RPMI7951 (cell line): ENCODE results near the gene TRIM39. TPM values are rescaled to one million over a fixed set of nuclear protein-coding genes. Genes with fewer than 3 reads are reported as not detected.
"Not testable (repeated sequence)": the region's sequence is repeated elsewhere in the genome, so short reads cannot be mapped to it uniquely, and the experiment has no call there.

Source experiments
- DNase-seq: peaks from one replicate; pipeline ENCODE4 v3.0.0-alpha.2; 2012; ENCODE audit warnings: low read depth
- total RNA-seq: library from RNA; depleted of rRNA; stranded (reverse); fragments of >200 nt; shearing (Covaris generic); gene quantifications from 2 replicates; pipeline ENCODE4 v1.2.3, GENCODE V29; 2014; rRNA removed

The TRIM39 gene
- total RNA-seq, 1 experiment from 2014 or later, result 6.7 TPM

DNA sequence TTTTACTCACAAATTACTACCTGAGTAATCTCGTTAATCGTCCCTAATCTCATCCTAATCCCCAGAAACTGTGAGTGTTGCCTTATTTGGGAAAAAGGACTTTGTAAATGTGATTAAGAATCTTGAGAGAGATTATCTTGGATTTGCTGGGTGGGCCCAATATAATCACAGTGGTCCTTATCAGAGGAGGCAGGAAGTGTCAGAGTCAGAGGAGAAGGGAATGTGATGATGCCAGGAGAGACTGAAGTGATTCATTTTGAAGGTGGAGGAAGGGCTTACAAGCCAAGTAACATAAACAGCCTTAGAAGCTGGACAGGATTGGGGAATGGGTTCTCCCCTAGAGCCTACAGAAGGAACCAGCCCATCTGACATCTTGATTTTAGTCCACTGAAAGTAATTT, 34.9 kb downstream of the TRIM39 start:
- no peak for DNase-seq

DNA sequence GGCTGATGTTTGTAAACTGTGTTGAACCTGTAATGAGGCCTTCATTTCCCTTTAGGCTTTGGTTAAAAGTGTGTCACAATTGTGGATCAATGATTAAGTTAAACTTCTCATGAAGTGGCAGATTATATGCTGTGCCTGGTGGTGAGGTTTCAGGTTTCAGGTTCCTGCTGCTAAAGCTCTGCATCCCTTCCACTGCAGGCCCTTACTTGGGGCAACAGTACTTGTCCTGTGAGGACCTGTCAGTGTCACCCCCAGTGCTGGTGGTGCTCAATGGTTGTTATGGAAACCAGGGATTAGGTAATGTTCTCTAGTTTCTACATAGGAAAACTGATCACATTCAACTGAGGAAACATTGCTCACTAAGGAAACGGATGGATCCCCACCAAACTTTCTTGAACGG, 36.7 kb downstream of the TRIM39 start:
- no peak for DNase-seq

DNA sequence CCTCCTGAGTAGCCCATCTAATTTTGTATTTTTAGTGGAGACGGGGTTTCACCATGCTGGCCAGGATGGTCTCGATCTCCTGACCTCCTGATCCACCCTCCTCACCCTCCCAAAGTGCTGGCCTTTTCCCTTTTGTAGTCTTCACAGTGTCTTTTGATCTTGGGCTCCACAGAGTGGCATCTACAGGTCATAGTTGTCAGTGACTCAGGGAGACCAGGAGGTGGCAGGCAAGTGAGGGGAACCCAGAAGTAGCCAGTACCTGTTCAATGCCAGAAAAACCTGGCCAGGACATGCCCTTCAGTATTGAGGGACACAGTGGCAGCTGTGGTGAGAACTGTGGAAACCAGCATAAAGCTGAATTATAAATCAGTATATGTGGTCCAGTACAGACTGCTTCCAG, 37.9 kb downstream of the TRIM39 start:
- DNase-seq, result no peak

DNA sequence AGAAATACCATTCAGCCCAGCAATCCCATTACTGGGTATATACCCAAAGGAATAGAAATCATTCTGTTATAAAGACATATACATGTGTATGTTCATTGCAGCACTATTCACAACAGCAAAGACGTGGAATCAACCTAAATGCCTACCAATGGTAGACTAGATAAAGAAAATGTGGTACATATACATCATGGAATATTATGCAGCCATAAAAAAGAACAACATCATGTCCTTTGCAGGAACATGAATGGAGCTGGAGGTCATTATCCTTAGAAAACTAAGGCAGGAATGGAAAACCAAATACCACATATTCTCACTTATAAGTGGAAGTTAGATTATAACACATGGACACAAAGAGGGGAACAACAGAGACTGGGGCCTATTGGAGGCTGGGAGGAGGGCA, 42.6 kb downstream of the TRIM39 start:
- DNase-seq, result not testable (repeated sequence)

DNA sequence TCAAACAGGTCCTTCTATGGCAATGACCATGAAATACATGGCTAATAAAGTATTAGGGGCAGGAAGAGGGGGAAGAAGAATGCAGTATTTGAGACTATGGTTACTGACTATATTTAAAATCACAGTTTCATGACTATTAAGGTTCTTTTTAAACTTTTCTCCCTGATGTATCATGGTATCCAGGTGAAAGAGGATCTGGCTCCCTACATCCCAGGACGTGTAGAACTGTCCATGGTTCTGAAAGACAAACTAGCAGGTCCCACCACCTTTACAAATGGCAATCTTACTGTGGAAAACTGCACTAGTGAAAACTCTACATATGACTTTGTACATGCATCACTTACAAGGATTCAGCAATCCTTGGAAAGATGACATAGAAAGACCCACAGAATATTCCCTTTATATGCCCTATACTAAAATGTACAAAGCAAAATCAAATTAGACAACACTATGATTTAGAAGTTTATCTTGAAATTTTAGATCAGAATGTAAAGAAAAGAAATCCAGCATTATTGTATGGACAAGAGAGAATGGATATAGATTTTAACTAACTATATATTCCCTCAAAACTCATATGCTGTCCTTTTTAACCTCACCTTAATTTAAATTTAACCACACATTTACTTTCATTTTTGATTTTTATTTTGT, 51.7 kb downstream of the TRIM39 start:
- peak; percentile 43 for DNase-seq

DNA sequence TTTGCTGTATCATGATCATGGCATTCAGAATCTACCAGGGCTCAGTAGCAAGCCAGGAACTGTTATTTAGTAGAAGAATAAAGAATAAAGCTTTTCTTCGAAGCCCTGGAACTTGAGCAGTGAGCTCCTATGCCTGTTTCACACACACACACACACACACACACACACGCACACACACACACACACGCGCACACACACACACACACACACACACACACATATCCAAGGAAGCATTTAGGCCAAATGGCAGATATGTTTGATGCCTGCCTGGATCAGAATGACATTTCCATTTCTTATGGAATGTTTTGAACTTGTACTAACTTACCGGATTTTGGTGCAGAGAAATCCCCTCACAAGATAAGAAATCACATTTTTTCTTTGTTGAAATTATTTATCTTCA, 53.7 kb downstream of the TRIM39 start:
- no peak for DNase-seq

DNA sequence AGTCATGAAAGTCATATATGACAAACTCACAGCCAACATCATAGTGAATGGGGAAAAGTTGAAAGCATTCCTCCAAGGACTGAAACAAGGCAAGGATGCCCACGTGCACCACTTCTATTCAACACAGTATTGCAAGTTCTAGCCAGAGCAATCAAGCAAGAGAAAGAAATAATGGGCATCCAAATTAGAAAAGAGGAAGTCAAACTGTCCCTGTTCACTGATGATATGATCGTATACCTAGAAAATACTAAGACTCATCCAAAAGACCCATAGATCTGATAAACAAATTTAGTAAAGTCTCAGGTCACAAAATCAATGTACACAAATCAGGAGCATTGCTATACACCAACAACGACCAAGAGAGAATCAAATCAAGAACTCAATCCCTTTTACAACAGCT, 59.4 kb downstream of the TRIM39 start:
- DNase-seq, result no peak

DNA sequence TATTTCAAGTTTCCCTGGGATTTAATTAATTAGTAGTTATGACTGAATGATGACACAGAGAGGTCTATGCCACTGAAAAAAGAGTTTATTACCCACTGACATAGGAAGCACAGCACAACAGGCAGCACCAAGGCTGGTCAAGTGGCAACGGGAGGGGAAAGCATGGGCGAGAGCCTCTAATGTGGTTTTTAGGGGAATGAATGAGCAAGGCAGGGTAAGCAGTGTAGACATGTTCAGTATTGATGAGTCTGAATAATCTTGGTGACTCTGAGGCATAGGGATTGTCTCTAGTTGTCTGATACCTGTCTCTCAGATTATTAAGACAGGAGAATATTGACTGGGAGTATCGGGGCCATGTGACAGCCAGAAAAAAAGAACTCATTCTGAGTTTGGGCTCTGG, 64.5 kb downstream of the TRIM39 start:
- no peak for DNase-seq

Other genes starting within 250 kb of the TRIM39 start
- not detected in 2 replicates for gene TRIM31, start 213.8 kb upstream of the TRIM39 start, total RNA-seq
- gene TRIM40, start 190.8 kb upstream of the TRIM39 start, total RNA-seq, result not detected in 2 replicates
- gene TRIM10, start 165.7 kb upstream of the TRIM39 start, total RNA-seq, result not detected in 2 replicates
- gene TRIM15, start 163.4 kb upstream of the TRIM39 start, total RNA-seq, result not detected in 2 replicates
- gene TRIM26, start 113.5 kb upstream of the TRIM39 start, total RNA-seq, result 32.3 and 36.4 TPM in 2 replicates
- 90.8 and 94.3 TPM in 2 replicates for gene RPP21, start 18.2 kb downstream of the TRIM39 start, total RNA-seq
- 142 and 156 TPM in 2 replicates for gene HLA-E, start 162.6 kb downstream of the TRIM39 start, total RNA-seq
- 38.6 and 51.9 TPM in 2 replicates for gene GNL1, start 229.6 kb downstream of the TRIM39 start, total RNA-seq
- 6.9 and 9.6 TPM in 2 replicates for gene PRR3, start 230.4 kb downstream of the TRIM39 start, total RNA-seq
- 38.9 and 42.9 TPM in 2 replicates for gene ABCF1, start 244.5 kb downstream of the TRIM39 start, total RNA-seq